HFFc6 (cell line): ENCODE results near the gene CYP1A2. TPM values are rescaled to one million over a fixed set of nuclear protein-coding genes. Genes with fewer than 3 reads are reported as not detected.

ENCODE experiments used
- DNase-seq: peaks from one replicate; pipeline ENCODE4 v3.0.0-alpha.2; 2018
- H3K27ac Mint-ChIP-seq: 2 replicates; pipeline ENCODE4 v1.8.0; 2020; ENCODE audit warnings: mild to moderate bottlenecking, mixed read lengths
- H3K27me3 Mint-ChIP-seq: 2 replicates; pipeline ENCODE4 v1.8.0; 2021; ENCODE audit warnings: mild to moderate bottlenecking, moderate library complexity, mixed read lengths; ENCODE audit not compliant: insufficient read depth
- H3K36me3 Mint-ChIP-seq: 2 replicates; pipeline ENCODE4 v1.8.0; 2021; ENCODE audit warnings: low read depth, mixed read lengths
- H3K4me1 Mint-ChIP-seq: 2 replicates; pipeline ENCODE4 v1.8.0; 2020; ENCODE audit warnings: low read depth, mixed read lengths
- H3K4me3 Mint-ChIP-seq: 2 replicates; pipeline ENCODE4 v1.8.0; 2020; ENCODE audit warnings: mild to moderate bottlenecking, moderate library complexity, mixed read lengths
- H3K9me3 Mint-ChIP-seq: 2 replicates; pipeline ENCODE4 v1.8.0; 2020; ENCODE audit warnings: mild to moderate bottlenecking, mixed read lengths
- CTCF ChIP-seq: fragments of 200-600 bp; sonication (generic); IDR thresholded peaks from 2 replicates; pipeline ENCODE4 v1.5.0; 2021; ENCODE audit warnings: antibody characterized with exemption, mild to moderate bottlenecking
- total RNA-seq, 6 experiments: library from RNA; stranded (reverse); fragmentation: NEBNext Ultra II Directional; extraction: Animal tissue kit (Norgen Biotek cat#: 25700); gene quantifications; 2 replicates in 1 of 6; 3 replicates in 5 of 6; pipeline ENCODE4 v1.2.3, GENCODE V29; 2021

CYP1A2 gene
- total RNA-seq, 6 experiments from 2014 or later, result not detected

- Mint-ChIP-seq H3K27me3 (peaks cover 4% of the 10 kb centered on the region; the same call in 1 of the 2 replicates), H3K9me3 (no peaks in the 10 kb centered on the region), H3K4me1 (peaks cover 61% of the 10 kb centered on the region), H3K4me3 (no peak overlapping the region; the same call in 1 of the 2 replicates), H3K36me3 (no peaks in the 10 kb centered on the region), H3K27ac (peak overlapping the region; percentile 85)
- no peak for DNase-seq
- TF ChIP-seq CTCF, result no peak
Observed at GRCh38 chr15:74789741-74790079, 41.1 kb downstream of the CYP1A2 start.

GRCh38 chr15:74790080-74790916, 41.7 kb downstream of the CYP1A2 start:
- Mint-ChIP-seq H3K36me3 (no peaks in the 10 kb centered on the region), H3K4me3 (peak overlapping the region; percentile 35)

GRCh38 chr15:74791007-74791406, 42.4 kb downstream of the CYP1A2 start:
- Mint-ChIP-seq H3K36me3 (no peaks in the 10 kb centered on the region), H3K4me1 (peaks cover 49% of the 10 kb centered on the region), H3K9me3 (no peaks in the 10 kb centered on the region), H3K4me3 (peak overlapping the region; percentile 35; the same call in 1 of the 2 replicates), H3K27me3 (peaks cover 4% of the 10 kb centered on the region; the same call in 1 of the 2 replicates), H3K27ac (peak overlapping the region; percentile 85)
- no peak for TF ChIP-seq CTCF
- no peak for DNase-seq

More at GRCh38 chr15:74790080-74790916, 41.7 kb downstream of the CYP1A2 start:
- H3K27me3 Mint-ChIP-seq, result peaks cover 4% of the 10 kb centered on the region; the same call in 1 of the 2 replicates
- peak; percentile 68 for DNase-seq
- no peaks in the 10 kb centered on the region for H3K9me3 Mint-ChIP-seq
- TF ChIP-seq CTCF, result no peak
- peak overlapping the region; percentile 85 for H3K27ac Mint-ChIP-seq
- peaks cover 55% of the 10 kb centered on the region for H3K4me1 Mint-ChIP-seq

GRCh38 chr15:74791667-74792066, 43.0 kb downstream of the CYP1A2 start:
- Mint-ChIP-seq H3K9me3 (no peaks in the 10 kb centered on the region), H3K27ac (peak overlapping the region; percentile 85), H3K27me3 (peaks cover 4% of the 10 kb centered on the region; the same call in 1 of the 2 replicates), H3K4me3 (no peak overlapping the region; the same call in 1 of the 2 replicates), H3K36me3 (no peaks in the 10 kb centered on the region), H3K4me1 (peaks cover 49% of the 10 kb centered on the region)
- DNase-seq, result no peak
- TF ChIP-seq CTCF, result no peak

GRCh38 chr15:74792227-74793016, 43.8 kb downstream of the CYP1A2 start:
- no peaks in the 10 kb centered on the region for H3K9me3 Mint-ChIP-seq
- H3K27me3 Mint-ChIP-seq, result peaks cover 4% of the 10 kb centered on the region; the same call in 1 of the 2 replicates
- H3K4me3 Mint-ChIP-seq, result no peak overlapping the region
- H3K4me1 Mint-ChIP-seq, result peaks cover 48% of the 10 kb centered on the region
- no peaks in the 10 kb centered on the region for H3K36me3 Mint-ChIP-seq
- no peak for DNase-seq
- peak overlapping the region; percentile 42 for H3K27ac Mint-ChIP-seq
- no peak for TF ChIP-seq CTCF
